GM12872 (cell line): ENCODE measurements around the gene MEF2A.

Experiments used
- TF ChIP-seq, protein P1 (sequence below): IDR thresholded peaks from 3 replicates; pipeline ENCODE4 v1.5.1; 2011; ENCODE audit warnings: low read depth, mild to moderate bottlenecking, low read length, moderate library complexity; ENCODE audit not compliant: insufficient read depth

The MEF2A gene

DNA sequence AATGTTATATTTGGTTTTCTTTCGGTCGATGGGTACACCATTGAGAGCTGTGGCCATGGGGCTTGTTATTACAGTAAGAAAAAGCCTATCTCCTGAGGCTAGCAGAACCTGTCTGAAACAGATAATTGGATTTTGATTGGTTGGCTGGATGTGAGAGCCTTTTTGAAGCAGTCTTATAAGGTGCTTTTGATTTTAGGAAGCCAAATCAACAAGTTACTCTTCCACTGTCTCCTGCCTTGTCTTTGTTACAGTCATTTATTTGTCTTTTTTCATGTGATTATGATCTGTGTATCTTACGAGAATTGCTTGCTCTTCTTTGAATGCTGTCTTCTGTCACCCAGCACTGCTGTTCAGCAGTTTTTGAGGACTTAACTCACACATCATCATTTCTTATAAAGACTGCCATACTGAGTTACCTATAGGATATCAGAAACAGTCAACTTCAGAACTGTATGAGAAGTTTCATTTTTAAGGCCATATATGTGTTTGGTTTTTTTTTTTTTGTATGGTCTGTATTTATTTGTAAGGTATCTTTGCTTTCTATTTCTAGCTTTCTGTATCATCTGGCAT is 51.1 kb downstream of the MEF2A start:
- TF ChIP-seq, protein P1, sequence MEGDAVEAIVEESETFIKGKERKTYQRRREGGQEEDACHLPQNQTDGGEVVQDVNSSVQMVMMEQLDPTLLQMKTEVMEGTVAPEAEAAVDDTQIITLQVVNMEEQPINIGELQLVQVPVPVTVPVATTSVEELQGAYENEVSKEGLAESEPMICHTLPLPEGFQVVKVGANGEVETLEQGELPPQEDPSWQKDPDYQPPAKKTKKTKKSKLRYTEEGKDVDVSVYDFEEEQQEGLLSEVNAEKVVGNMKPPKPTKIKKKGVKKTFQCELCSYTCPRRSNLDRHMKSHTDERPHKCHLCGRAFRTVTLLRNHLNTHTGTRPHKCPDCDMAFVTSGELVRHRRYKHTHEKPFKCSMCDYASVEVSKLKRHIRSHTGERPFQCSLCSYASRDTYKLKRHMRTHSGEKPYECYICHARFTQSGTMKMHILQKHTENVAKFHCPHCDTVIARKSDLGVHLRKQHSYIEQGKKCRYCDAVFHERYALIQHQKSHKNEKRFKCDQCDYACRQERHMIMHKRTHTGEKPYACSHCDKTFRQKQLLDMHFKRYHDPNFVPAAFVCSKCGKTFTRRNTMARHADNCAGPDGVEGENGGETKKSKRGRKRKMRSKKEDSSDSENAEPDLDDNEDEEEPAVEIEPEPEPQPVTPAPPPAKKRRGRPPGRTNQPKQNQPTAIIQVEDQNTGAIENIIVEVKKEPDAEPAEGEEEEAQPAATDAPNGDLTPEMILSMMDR = no peak

DNA sequence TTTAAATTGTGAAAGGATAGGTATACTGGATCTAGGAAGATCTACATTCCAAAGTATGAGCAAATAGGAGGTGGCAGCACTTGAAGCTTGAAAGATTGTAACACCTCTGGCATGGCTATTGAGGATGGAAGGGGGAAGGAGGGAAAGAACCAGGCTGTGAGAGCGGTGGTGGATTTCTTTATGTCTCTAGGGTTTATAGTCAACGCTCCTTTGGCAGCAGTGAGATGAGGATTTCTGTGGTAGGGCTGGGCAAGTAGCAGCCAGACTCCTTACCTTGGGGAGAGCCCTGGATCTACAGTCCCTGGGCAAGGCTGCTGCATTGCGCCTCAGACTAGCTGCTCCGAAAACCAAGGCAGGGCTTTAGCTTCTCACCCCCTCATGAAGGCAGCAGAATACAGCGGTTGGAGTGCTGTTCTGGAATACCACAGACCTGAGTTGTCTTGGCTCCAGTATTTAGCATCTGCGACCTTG is 53.2 kb downstream of the MEF2A start:
- TF ChIP-seq, protein P1 = no peak

DNA sequence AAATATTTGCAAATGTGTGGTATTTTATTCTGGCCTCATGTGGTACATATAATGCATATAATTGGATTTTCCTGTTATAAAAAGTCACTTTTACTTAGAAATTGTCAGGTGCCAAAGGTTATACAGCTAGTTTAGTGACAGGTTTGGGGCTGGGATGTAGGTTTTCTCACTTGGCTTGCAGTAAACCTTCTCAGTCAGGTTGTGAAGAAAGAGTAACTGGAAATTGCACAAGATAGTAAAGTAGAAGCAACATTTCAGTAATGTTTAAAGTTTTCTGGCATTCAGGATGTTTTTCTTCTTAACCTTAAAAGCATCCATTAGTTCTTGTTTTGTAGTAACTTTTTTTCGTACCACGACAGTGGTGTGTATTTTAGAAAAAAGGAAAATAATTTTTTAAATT is 53.9 kb downstream of the MEF2A start:
- TF ChIP-seq, protein P1 = no peak

DNA sequence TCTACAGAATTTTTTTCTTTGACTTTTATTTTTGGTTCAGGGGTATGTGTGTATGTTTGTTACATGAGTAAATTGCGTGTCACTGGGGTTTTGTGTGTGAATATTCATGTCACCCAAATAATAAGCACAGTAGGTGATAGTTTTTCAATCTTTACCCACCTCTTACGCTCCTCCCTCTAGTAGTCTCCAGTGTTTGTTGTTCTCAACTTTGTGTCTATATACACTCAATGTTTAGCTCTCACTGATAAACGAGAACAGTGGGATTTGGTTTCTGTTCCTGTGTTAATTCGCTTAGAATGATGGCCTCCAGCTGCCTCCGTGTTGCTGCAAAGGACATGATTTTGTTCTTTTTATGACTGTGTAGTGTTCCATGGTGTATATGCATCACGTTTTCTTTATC is 54.4 kb downstream of the MEF2A start:
- TF ChIP-seq, protein P1 = no peak

DNA sequence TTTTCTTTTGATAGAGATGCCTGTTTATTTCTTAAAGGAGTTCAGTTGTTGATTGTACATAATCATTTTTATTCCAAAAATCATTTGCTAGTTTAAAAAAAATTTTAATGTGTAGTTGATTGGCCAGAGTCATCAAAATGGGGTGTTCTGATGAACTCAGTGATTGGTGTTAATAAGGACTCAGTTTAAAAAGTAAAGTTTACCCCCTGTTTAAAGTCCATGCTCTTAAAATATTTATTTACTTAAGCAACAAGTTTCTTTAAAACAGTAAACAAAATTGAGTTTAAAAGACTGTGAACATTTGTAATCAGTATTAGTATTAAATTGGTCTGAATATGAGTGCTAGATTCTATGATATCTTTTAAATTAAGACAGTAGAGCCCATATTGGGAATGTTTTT is 56.0 kb downstream of the MEF2A start:
- TF ChIP-seq, protein P1 = no peak

DNA sequence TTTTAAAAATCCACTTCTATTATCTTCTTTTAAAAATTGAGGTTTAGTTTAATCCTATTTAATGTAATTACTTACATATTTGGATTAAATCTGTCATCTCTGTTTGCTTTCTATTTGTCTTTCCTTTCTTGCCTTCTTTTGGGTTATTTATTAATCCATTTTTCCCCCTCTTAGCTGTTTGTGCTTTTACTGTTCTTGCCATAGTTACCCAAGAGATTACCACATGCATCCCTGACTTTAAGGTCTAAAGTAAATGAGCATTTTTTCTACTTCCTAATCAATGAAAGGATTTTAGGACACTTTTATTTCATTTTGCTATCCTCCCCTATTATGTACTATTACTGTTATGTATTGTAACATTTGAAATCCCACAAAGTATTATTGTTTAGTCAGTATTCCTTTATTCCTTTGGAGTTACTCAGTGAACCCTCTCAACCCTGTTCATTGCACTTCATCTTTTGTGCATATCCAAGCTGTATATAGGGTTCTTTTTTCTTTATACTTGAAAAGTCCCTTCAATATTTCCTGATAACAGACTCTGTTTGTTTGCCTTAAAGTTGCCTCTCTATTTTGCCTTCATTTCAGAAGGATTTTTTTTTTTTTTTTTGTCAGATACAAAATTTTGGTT is 62.7 kb downstream of the MEF2A start:
- TF ChIP-seq, protein P1 = no peak

DNA sequence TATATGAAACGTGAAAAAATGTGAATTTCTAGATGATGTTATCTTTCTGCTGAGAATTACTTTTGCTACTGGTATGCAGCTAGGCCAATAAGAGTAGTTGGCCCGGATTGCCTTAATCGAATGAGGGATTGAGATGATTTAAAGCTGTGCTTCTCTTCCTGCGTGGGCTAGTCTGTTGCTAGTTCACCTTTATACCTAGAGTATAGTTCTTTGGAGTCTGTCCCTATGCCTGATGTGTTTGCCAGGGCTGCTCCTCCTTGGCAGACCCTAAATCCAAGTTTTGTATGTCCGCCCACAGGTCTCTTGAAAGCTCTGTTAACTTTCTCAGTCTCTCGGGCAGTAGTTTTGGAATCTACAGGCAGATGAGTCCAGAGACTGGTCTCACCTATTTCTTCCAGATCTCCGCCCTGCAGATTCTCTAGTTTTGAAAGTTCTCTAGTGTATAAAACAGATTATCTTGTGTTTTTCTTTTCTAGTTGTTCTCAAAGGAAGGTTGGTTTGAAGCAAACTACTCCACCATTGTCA is 64.9 kb downstream of the MEF2A start:
- TF ChIP-seq, protein P1 = no peak
